Ovary (tissue), 9 donors: Measurements from ENCODE around the gene UQCC5. TPM values are rescaled to one million over a fixed set of nuclear protein-coding genes. Genes with fewer than 3 reads are reported as not detected.
A peak's percentile ranks its signal among the peaks of the same experiment; 100 is the strongest.
"Not testable (repeated sequence)": the region's sequence is repeated elsewhere in the genome, so short reads cannot be mapped to it uniquely, and the experiment has no call there.

Experiments used
- DNase-seq, 5 donors: peaks; one replicate each; pipeline ENCODE4 v3.0.0-alpha.2; 2019 to 2020
- H3K27ac ChIP-seq, 2 donors: fragments of 200-600 bp; one replicate each; pipeline versions ENCODE4 v1.5.1 to v1.8.0; 2019 to 2022
- H3K27me3 ChIP-seq: fragments of 200-600 bp; one replicate; pipeline ENCODE4 v1.8.0; 2022
- H3K36me3 ChIP-seq: fragments of 200-600 bp; sonication (generic); one replicate; pipeline ENCODE4 v1.5.1; 2019
- H3K4me1 ChIP-seq: one replicate; pipeline ENCODE4 v1.8.1; 2013; ENCODE audit warnings: mild to moderate bottlenecking, moderate library complexity; ENCODE audit not compliant: insufficient read depth
- H3K4me3 ChIP-seq: fragments of 200-600 bp; sonication (generic); one replicate; pipeline ENCODE4 v1.5.1; 2017
- H3K9me3 ChIP-seq, 2 donors: fragments of 200-600 bp in 1 of 2; sonication (generic) in 1 of 2; one replicate each; pipeline versions ENCODE4 v1.5.1 to v1.8.1; 2013 to 2019; ENCODE audit warnings: mild to moderate bottlenecking in 1 of 2, moderate library complexity in 1 of 2
- EP300 ChIP-seq: sonication (generic); formaldehyde crosslinking; IDR thresholded peaks from one replicate; pipeline ENCODE4 v1.6.1; 2017; ENCODE audit warnings: antibody characterized with exemption
- POLR2A ChIP-seq: fragments of 450-650 bp; IDR thresholded peaks from one replicate; pipeline ENCODE4 v1.6.1; 2017; ENCODE audit warnings: antibody characterized with exemption, mild to moderate bottlenecking, moderate library complexity
- WGBS, 3 donors: extraction: QIAGEN DNeasy Blood & Tissue Kit in 1 of 3; methylation state at CpG; one replicate each; pipeline versions ENCODE4 v1.1.5 to v1.1.7; 2013 to 2017; 5-methylcytosine and 5-hydroxymethylcytosine counted together
- intact Hi-C, 4 donors: fragments of 100-400 bp; cut with DNase I; formaldehyde crosslinking; loops; one replicate each; pipeline versions ENCODE4 v1.11.0 to v1.15.1; 2022 to 2023
- polyA plus RNA-seq, 2 donors: library from polyadenylated mRNA; stranded (reverse); fragments of 200-250 nt in 1 of 2; fragments of 350-450 nt in 1 of 2; fragmentation: Illumina TruSeq in 1 of 2; extraction: RNeasy Lipid Tissue Mini Kit (QIAGEN cat#74804) in 1 of 2; gene quantifications; one replicate each; pipeline ENCODE4 v1.2.3, GENCODE V29; 2013 to 2014
- total RNA-seq, 7 donors: library from RNA; depleted of rRNA in 2 of 7; stranded (reverse); fragments of >200 nt in 2 of 7; fragmentation: NEBNext Ultra II Directional in 3 of 7; extraction: Animal tissue kit (Norgen Biotek cat#: 25700) in 3 of 7; gene quantifications; one replicate each; pipeline versions ENCODE4 v1.1.0 to v1.2.4, GENCODE V29; 2016 to 2023
- TF ChIP-seq, protein P1 (sequence below), 3 donors: fragments of 450-650 bp in 2 of 3; fragments of 200-600 bp in 1 of 3; IDR thresholded peaks; one replicate each; pipeline versions ENCODE4 v1.5.1 to v1.8.0; 2016 to 2022; ENCODE audit warnings: antibody characterized with exemption in 3 of 3, mild to moderate bottlenecking in 1 of 3
- donor health status: DM: no; HTN: no; CAD: no; lungs with moderate emphysema.
- donor health status: DM: no; HTN: no; CAD: no.
- donor health status: Bipolar disorder and iron deficiency.
- donor health status: DM: yes; HTN: yes; CAD: no.
- donor health status: DM: no; HTN: no; CAD: no.
- donor health status: DM: yes; HTN: yes; CAD: no.

Gene UQCC5
- total and polyA plus RNA-seq, 9 donors = 1.4 to 53.0 (median 27.4) TPM

DNA sequence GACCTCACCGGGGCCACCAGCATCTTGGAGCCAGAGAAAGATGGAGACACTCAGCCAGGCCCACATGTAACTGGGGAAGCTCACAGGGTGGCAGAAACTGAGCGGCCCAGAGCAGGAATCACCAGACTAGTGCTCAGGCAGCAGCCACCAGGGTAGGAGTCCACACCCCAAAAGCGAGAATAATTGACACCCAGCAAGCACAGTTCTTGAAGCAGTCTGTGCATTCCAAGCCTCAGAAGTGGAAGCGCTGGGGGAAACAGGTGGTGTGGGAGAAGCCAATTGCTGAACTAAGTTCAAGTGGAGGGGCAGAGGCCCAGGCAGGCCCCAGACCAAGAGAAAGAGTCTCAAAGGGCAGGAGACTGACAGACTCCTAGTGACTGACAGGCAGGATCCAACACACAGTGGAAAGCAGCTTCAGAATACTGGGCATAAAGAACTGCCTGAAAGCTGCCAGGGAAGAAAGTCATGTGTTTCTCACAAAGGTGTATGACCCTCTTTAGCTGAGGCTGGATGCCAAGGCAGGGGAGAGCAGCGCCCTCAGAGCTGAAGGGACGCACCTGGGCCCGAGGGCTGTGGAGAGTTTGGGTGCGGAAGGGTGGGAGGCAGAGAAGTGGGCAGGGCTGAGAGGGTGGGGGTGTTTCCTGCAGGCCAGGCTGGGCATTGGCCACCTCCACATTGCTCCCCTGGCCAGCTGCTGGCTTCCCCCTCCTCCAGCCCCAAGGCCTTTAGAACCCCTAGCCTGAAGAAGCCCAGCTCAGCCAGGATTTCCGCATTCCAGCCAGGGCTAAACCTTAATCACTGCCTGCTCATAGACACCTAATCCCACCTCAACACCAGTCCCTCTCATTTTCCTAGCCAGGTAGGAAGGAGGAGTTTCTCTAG lies 10.5 kb upstream of the UQCC5 start:
- intact Hi-C loops = no loop called here
- no peaks in the 10 kb centered on the region for H3K27me3 ChIP-seq
- no peak overlapping the region for H3K4me3 ChIP-seq
- peak overlapping the region in 1 of 2 donors; percentile 11 for H3K27ac ChIP-seq
- no peaks in the 10 kb centered on the region for H3K9me3 ChIP-seq
- peaks cover 4% of the 10 kb centered on the region for H3K4me1 ChIP-seq
- peak in 2 of 5 donors; percentile 29 to 36 for DNase-seq
- no peaks in the 10 kb centered on the region for H3K36me3 ChIP-seq
- TF ChIP-seq EP300 (no peak), POLR2A (no peak)
- TF ChIP-seq, protein P1, sequence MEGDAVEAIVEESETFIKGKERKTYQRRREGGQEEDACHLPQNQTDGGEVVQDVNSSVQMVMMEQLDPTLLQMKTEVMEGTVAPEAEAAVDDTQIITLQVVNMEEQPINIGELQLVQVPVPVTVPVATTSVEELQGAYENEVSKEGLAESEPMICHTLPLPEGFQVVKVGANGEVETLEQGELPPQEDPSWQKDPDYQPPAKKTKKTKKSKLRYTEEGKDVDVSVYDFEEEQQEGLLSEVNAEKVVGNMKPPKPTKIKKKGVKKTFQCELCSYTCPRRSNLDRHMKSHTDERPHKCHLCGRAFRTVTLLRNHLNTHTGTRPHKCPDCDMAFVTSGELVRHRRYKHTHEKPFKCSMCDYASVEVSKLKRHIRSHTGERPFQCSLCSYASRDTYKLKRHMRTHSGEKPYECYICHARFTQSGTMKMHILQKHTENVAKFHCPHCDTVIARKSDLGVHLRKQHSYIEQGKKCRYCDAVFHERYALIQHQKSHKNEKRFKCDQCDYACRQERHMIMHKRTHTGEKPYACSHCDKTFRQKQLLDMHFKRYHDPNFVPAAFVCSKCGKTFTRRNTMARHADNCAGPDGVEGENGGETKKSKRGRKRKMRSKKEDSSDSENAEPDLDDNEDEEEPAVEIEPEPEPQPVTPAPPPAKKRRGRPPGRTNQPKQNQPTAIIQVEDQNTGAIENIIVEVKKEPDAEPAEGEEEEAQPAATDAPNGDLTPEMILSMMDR (IDR thresholded peaks at IDR 0.05) = no peak
- 71 to 89% (median 77%) methylated on average over 9 of the region's 9 CpGs for WGBS, 3 donors

DNA sequence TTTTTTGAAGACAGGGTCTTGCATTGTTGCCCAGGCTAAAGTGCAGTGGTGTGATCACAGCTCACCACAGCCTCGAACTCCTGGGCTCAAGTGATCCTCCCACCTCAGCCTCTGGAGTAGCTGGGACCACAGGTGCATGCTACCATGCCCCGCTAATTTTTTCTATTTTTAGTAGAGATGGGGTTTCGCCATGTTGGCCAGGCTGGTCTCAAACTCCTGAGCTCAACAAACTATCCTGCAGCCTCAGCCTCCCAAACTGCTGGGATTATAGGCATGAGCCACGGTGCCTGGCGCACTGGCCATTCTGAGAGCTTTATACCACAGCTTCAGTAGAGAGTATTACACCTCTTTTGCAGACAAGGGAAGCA lies 9.8 kb upstream of the UQCC5 start:
- H3K4me3 ChIP-seq, H3K36me3 ChIP-seq, H3K27ac ChIP-seq, DNase-seq, intact Hi-C loops, H3K27me3 ChIP-seq, H3K4me1 ChIP-seq, H3K9me3 ChIP-seq: not testable (repeated sequence)
- WGBS, 3 donors = 82 to 87% (median 86%) methylated on average over 5 of the region's 5 CpGs

DNA sequence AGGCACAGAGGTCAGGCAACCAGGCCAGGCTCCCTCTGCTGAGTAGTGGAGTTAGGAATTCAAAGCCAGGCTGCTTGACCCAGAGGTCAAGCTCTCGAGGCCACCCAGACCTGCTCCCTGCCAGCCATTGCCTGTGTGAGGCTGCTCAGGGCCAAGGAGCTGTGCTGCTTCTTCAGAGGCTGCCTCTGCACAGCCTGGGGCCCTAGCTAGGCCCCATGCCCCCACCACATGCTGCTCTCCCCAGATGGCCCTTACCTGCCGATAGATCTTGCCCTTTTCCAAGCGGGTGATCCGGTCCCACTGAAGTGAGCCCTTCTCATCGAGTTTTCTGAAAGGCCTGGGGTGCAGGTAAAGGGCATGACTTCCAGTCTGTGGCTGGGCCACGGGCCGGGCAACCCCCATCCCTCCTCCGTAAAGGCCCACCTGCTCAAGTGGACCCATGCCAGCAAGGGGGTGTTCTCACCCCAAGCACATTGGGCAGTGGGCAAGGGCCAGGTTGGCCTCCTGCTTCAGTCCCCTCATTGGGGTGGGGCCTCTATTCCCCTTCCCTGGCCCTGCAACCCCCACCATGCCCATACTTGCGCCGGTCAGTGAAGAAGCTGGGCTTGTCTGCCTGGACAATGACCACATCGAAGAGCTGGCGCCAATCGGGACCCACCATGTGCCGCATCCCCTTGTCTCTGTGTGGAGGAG lies 9.2 kb upstream of the UQCC5 start:
- TF ChIP-seq, protein P1 (IDR thresholded peaks at IDR 0.05) = no peak
- TF ChIP-seq POLR2A (no peak), EP300 (no peak)
- WGBS, 3 donors = 75 to 83% (median 82%) methylated on average over 14 of the region's 14 CpGs
- Histone ChIP-seq H3K36me3 (no peaks in the 10 kb centered on the region), H3K27me3 (no peaks in the 10 kb centered on the region), H3K4me1 (peaks cover 4% of the 10 kb centered on the region), H3K4me3 (no peak overlapping the region), H3K9me3 (no peaks in the 10 kb centered on the region), H3K27ac (no peak overlapping the region)
- peak in 3 of 5 donors; percentile 25 to 53 (median 38) for DNase-seq
- intact Hi-C loops = no loop called here

DNA sequence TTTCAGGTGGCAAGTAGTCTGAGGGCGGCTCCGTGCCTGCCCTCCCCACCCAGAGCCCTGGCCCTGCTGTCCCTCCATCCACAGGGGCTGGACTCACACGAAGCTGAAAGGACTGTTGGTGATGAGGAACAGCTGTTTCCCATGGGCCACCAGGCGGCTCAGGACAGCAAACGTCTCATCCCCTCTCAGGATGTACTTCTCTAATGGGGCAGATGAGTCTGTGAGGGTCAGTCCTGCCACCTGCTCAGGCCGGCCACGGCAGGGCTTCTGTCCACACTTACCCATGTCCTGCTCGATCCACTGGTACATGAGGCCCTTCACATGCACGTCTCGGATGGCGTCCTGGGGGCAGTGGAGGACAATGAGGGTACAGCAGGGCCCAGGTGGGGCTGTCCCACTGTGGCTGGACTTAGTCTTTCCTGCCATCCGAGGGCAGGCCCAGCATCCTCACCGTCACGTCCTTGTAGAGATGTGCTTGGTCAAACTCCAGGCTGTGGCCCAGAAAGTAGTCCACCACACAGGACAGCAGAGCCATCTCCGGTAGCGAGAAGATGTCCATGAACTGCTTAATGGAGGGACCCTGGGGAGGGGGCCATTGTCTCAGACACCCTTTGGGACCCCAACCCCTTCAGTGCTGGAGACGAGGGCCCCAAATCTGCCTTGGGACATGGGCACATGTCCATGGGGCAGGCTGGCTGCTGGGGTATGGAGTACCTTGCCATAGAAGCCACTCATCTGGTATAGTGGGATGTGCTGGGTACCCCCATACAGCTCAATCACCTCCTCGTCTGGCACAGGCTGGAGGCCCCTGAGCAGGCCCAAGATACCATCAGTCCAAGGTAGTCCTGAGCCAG lies 8.4 kb upstream of the UQCC5 start:
- Histone ChIP-seq H3K27ac (no peak overlapping the region), H3K4me3 (no peak overlapping the region), H3K4me1 (peaks cover 8% of the 10 kb centered on the region), H3K27me3 (no peaks in the 10 kb centered on the region), H3K9me3 (no peaks in the 10 kb centered on the region), H3K36me3 (no peaks in the 10 kb centered on the region)
- intact Hi-C loops = no loop called here
- peak in 3 of 5 donors; percentile 16 to 38 (median 17) for DNase-seq
- 80 to 84% (median 82%) methylated on average over 16 to 18 of the region's 18 CpGs for WGBS, 3 donors
- TF ChIP-seq POLR2A = no peak
